CD4-positive, alpha-beta T cell (primary cell): ENCODE results near the gene SGIP1. TPM values are rescaled to one million over a fixed set of nuclear protein-coding genes. Genes with fewer than 3 reads are reported as not detected.

Experiments
- ATAC-seq: fragments of 200-7000 bp; cut with Tn5 transposase; one replicate; pipeline ENCODE4 v1.10.0; 2022; ENCODE audit warnings: mild to moderate bottlenecking; ENCODE audit not compliant: poor library complexity
- CTCF ChIA-PET: fragments of 350-600 bp; sonication (Branson Sonifier 250); formaldehyde crosslinking; loops from one replicate; lab custom pipeline; 2021; ENCODE audit warnings: antibody characterized with exemption, inconsistent platforms; lab: Charles Lee
- POLR2A ChIA-PET: fragments of 350-600 bp; sonication (Branson Sonifier 250); formaldehyde crosslinking; loops from one replicate; lab custom pipeline; 2021; ENCODE audit warnings: antibody characterized with exemption, inconsistent platforms; lab: Charles Lee
- DNase-seq, 14 experiments: peaks; one replicate each; pipeline ENCODE4 v3.0.0-alpha.2; 2013 to 2020; ENCODE audit warnings: mixed read lengths in 2 of 14
- H3K27ac ChIP-seq, 2 donors: one replicate each; pipeline versions ENCODE4 v1.5.1 to v1.7.0; 2013; ENCODE audit warnings: low read length in 2 of 2, low read depth in 1 of 2, mild to moderate bottlenecking in 1 of 2
- H3K27me3 ChIP-seq, 2 experiments: 1 replicate in 1 of 2; 2 replicates in 1 of 2; pipeline versions ENCODE4 v1.6.1 to v1.7.0; 2013; ENCODE audit warnings: low read length in 2 of 2, control low read depth in 1 of 2, mild to moderate bottlenecking in 1 of 2, moderate library complexity in 1 of 2; ENCODE audit not compliant: insufficient read depth in 2 of 2, control insufficient read depth in 1 of 2
- H3K36me3 ChIP-seq: one replicate; pipeline ENCODE4 v1.6.1; 2013; ENCODE audit warnings: low read length, control low read depth; ENCODE audit not compliant: insufficient read depth
- H3K4me1 ChIP-seq: one replicate; pipeline ENCODE4 v1.6.1; 2013; ENCODE audit warnings: low read length, control low read depth; ENCODE audit not compliant: insufficient read depth
- H3K4me3 ChIP-seq: one replicate; pipeline ENCODE4 v1.5.1; 2013; ENCODE audit warnings: mild to moderate bottlenecking, low read length, moderate library complexity
- H3K9me3 ChIP-seq, 2 experiments: 1 replicate in 1 of 2; 2 replicates in 1 of 2; pipeline versions ENCODE4 v1.6.1 to v1.7.0; 2013; ENCODE audit warnings: low read length in 2 of 2, mild to moderate bottlenecking in 2 of 2, control low read depth in 1 of 2, moderate library complexity in 1 of 2; ENCODE audit not compliant: control insufficient read depth in 1 of 2, insufficient read depth in 1 of 2
- H3K27ac Mint-ChIP-seq: one replicate; pipeline ENCODE4 v1.8.0; 2020; ENCODE audit warnings: mixed read lengths
- H3K27me3 Mint-ChIP-seq: one replicate; pipeline ENCODE4 v1.8.0; 2021; ENCODE audit warnings: mixed read lengths
- H3K36me3 Mint-ChIP-seq: one replicate; pipeline ENCODE4 v1.8.0; 2021; ENCODE audit warnings: low read depth, mixed read lengths
- H3K4me1 Mint-ChIP-seq: one replicate; pipeline ENCODE4 v1.8.0; 2021; ENCODE audit warnings: low read depth, mixed read lengths
- H3K4me3 Mint-ChIP-seq: one replicate; pipeline ENCODE4 v1.8.0; 2020; ENCODE audit warnings: mild to moderate bottlenecking, mixed read lengths
- H3K9me3 Mint-ChIP-seq: one replicate; pipeline ENCODE4 v1.8.0; 2020; ENCODE audit warnings: mixed read lengths
- CTCF ChIP-seq: fragments of 200-600 bp; IDR thresholded peaks from one replicate; pipeline ENCODE4 v1.8.0; 2022; ENCODE audit warnings: antibody characterized with exemption, mild to moderate bottlenecking
- intact Hi-C, 2 experiments: fragments of 100-400 bp; cut with DNase I in 1 of 2; cut with micrococcal nuclease in 1 of 2; formaldehyde crosslinking; loops; one replicate each; pipeline versions ENCODE4 v1.15.1 to v1.9.0; 2023 to 2025; cut with DNase I, micrococcal nuclease
- total RNA-seq, 174 experiments: library from RNA in 2 of 174; stranded (reverse) in 2 of 174; gene quantifications; one replicate each; pipeline ENCODE4 v1.2.3 and lab custom pipeline; 2021 to 2026

SGIP1 gene
- total RNA-seq, 2 experiments from 2014 or later: 0.84 TPM; not detected in 1

- Mint-ChIP-seq H3K9me3 (no peaks in the 10 kb centered on the region), H3K27ac (no peak overlapping the region), H3K36me3 (no peaks in the 10 kb centered on the region), H3K4me1 (no peaks in the 10 kb centered on the region), H3K4me3 (no peak overlapping the region), H3K27me3 (no peaks in the 10 kb centered on the region)
- Histone ChIP-seq H3K4me1 (no peaks in the 10 kb centered on the region), H3K36me3 (no peaks in the 10 kb centered on the region), H3K27ac (no peak overlapping the region), H3K27me3 (peaks cover 0 to 6% of the 10 kb centered on the region in 2 experiments), H3K4me3 (no peak overlapping the region), H3K9me3 (no peaks in the 10 kb centered on the region)
- DNase-seq (no peak), ATAC-seq (no peak)
- intact Hi-C loops: no loop called here
- POLR2A ChIA-PET: no interaction called here
- CTCF ChIA-PET: no interaction called here
- TF ChIP-seq CTCF: no peak
Observed at GRCh38 chr1:66693856-66694255, 159.9 kb downstream of the SGIP1 start.

GRCh38 chr1:66695116-66695515 lies 161.2 kb downstream of the SGIP1 start:
- Mint-ChIP-seq H3K27ac (no peak overlapping the region), H3K27me3 (no peaks in the 10 kb centered on the region), H3K9me3 (no peaks in the 10 kb centered on the region), H3K36me3 (no peaks in the 10 kb centered on the region), H3K4me1 (no peaks in the 10 kb centered on the region), H3K4me3 (no peak overlapping the region)
- CTCF ChIA-PET: interaction anchor here (0.6 kb wide), 1 partner anchor 462 kb away, joined by 4 read pairs; no protein-coding TSS in a partner anchor
- no peak overlapping the region for H3K27ac ChIP-seq
- no peaks in the 10 kb centered on the region for H3K4me1 ChIP-seq
- POLR2A ChIA-PET: no interaction called here
- DNase-seq (no peak), ATAC-seq (no peak)
- no peak overlapping the region for H3K4me3 ChIP-seq
- no peak for TF ChIP-seq CTCF
- H3K36me3 ChIP-seq: no peaks in the 10 kb centered on the region
- no peaks in the 10 kb centered on the region for H3K27me3 ChIP-seq
- intact Hi-C loops: no loop called here
- no peaks in the 10 kb centered on the region for H3K9me3 ChIP-seq

GRCh38 chr1:66696771-66697170 lies 162.8 kb downstream of the SGIP1 start:
- Histone ChIP-seq H3K4me3 (no peak overlapping the region), H3K4me1 (no peaks in the 10 kb centered on the region), H3K27ac (no peak overlapping the region), H3K9me3 (no peaks in the 10 kb centered on the region), H3K36me3 (no peaks in the 10 kb centered on the region), H3K27me3 (no peaks in the 10 kb centered on the region)
- H3K9me3 Mint-ChIP-seq: no peaks in the 10 kb centered on the region
- TF ChIP-seq CTCF: no peak
- ChIA-PET POLR2A (no interaction called here), CTCF (no interaction called here)
- DNase-seq (no peak), ATAC-seq (no peak)
- H3K27ac Mint-ChIP-seq: no peak overlapping the region
- H3K4me3 Mint-ChIP-seq: no peak overlapping the region
- H3K4me1 Mint-ChIP-seq: no peaks in the 10 kb centered on the region
- intact Hi-C loops: no loop called here
- H3K36me3 Mint-ChIP-seq: no peaks in the 10 kb centered on the region
- peaks cover 7% of the 10 kb centered on the region for H3K27me3 Mint-ChIP-seq
